Thyroid gland (tissue), 4 donors: ENCODE data around the gene CNTN1.

Source experiments
- POLR2A ChIP-seq, 2 donors: fragments of 450-650 bp; IDR thresholded peaks; one replicate each; pipeline ENCODE4 v1.6.1; 2017; ENCODE audit warnings: antibody characterized with exemption in 2 of 2, mild to moderate bottlenecking in 2 of 2, moderate library complexity in 1 of 2
- TF ChIP-seq, protein P1 (sequence below), 6 experiments: fragments of 200-600 bp in 3 of 6; fragments of 450-650 bp in 3 of 6; sonication (generic) in 3 of 6; IDR thresholded peaks; one replicate each; pipeline ENCODE4 v1.5.1; 2016 to 2019; ENCODE audit warnings: antibody characterized with exemption in 6 of 6, mild to moderate bottlenecking in 2 of 6, inconsistent platforms in 1 of 6, moderate library complexity in 1 of 6

DNA sequence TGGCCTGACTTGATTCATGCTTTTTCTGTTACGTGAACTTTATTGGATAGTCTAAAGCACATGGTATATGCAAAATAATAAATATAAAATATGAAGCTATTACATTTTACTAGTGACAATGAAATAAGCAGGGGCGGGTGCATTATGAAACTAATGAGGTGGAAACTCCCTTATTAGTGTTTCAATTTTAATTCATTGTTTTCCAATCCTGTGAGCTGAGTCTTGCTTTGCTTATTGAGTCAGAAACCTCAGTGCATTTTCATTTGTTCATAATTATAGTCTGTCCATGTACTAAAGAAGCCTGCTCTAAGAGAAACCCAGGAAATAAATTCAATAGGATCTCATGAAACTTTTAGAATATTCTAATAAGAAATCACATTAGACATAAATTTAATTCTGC lies 78.5 kb downstream of the CNTN1 start:
- TF ChIP-seq, protein P1, sequence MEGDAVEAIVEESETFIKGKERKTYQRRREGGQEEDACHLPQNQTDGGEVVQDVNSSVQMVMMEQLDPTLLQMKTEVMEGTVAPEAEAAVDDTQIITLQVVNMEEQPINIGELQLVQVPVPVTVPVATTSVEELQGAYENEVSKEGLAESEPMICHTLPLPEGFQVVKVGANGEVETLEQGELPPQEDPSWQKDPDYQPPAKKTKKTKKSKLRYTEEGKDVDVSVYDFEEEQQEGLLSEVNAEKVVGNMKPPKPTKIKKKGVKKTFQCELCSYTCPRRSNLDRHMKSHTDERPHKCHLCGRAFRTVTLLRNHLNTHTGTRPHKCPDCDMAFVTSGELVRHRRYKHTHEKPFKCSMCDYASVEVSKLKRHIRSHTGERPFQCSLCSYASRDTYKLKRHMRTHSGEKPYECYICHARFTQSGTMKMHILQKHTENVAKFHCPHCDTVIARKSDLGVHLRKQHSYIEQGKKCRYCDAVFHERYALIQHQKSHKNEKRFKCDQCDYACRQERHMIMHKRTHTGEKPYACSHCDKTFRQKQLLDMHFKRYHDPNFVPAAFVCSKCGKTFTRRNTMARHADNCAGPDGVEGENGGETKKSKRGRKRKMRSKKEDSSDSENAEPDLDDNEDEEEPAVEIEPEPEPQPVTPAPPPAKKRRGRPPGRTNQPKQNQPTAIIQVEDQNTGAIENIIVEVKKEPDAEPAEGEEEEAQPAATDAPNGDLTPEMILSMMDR (IDR thresholded peaks at IDR 0.05), result no peak
- no peak for TF ChIP-seq POLR2A (IDR thresholded peaks at IDR 0.05)
